Endothelial cell of umbilical vein (primary cell): ENCODE data around the gene MYPN.

ENCODE experiments used
- CTCF ChIP-seq, 2 donors: IDR thresholded peaks; 1 replicate in 1 of 2; 2 replicates in 1 of 2; pipeline ENCODE4 v1.5.1; 2011; ENCODE audit warnings: low read length in 2 of 2, mild to moderate bottlenecking in 2 of 2, moderate library complexity in 2 of 2, control low read depth in 1 of 2, inconsistent platforms in 1 of 2, low read depth in 1 of 2; ENCODE audit not compliant: insufficient read depth in 1 of 2; ENCODE audit errors: extremely low read depth in 1 of 2
- POLR2A ChIP-seq: IDR thresholded peaks from 2 replicates; pipeline ENCODE4 v1.6.1; 2012; ENCODE audit warnings: low read depth, mild to moderate bottlenecking, control low read depth, low read length

GRCh38 chr10:68118657-68119056 is 9.4 kb downstream of the MYPN start:
- TF ChIP-seq POLR2A (no peak), CTCF (IDR thresholded peaks at IDR 0.05; ENCODE audit: extremely low read depth in 1 of 2, insufficient read depth in 1 of 2, low read depth in 1 of 2, low read length in 2 of 2) (no peak)
